Cardiac septum (tissue), 1 donor: Measurements from ENCODE around the gene NT5E. TPM values are rescaled to one million over a fixed set of nuclear protein-coding genes. Genes with fewer than 3 reads are reported as not detected.
A peak's percentile ranks its signal among the peaks of the same experiment; 100 is the strongest.
"Not testable (repeated sequence)": the region's sequence is repeated elsewhere in the genome, so short reads cannot be mapped to it uniquely, and the experiment has no call there.

Experiments used
- DNase-seq: peaks from one replicate; pipeline ENCODE4 v3.0.0-alpha.2; 2020; ENCODE audit warnings: low spot score
- intact Hi-C: fragments of 100-400 bp; cut with DNase I; formaldehyde crosslinking; loops from one replicate; pipeline ENCODE4 v1.14.0; 2022
- total RNA-seq: library from RNA; stranded (reverse); fragmentation: NEBNext Ultra II Directional; extraction: Animal tissue kit (Norgen Biotek cat#: 25700); gene quantifications from one replicate; pipeline ENCODE4 v1.2.1, GENCODE V29; 2021
- donor health status: DM: no; HTN: no; CAD: no.

The NT5E gene
- total RNA-seq, 1 donor from 2014 or later: 5.9 TPM

GRCh38 chr6:85482206-85482904, 32.5 kb downstream of the NT5E start:
- intact Hi-C loops: no loop called here
- no peak for DNase-seq

- intact Hi-C loops: loop anchor here (1.0 kb wide), 1 partner anchor 128 kb away; no protein-coding TSS in a partner anchor
- DNase-seq: peak; percentile 88
These were observed 33.2 kb downstream of the NT5E start for GRCh38 chr6:85482905-85483700.

GRCh38 chr6:85483846-85484245, 34.0 kb downstream of the NT5E start:
- intact Hi-C loops: loop anchor here (1.0 kb wide), 1 partner anchor 129 kb away; no protein-coding TSS in a partner anchor

GRCh38 chr6:85484948-85485347, 35.1 kb downstream of the NT5E start:
- intact Hi-C loops: no loop called here
- no peak for DNase-seq

More at GRCh38 chr6:85483846-85484245, 34.0 kb downstream of the NT5E start:
- no peak for DNase-seq

- no peak for DNase-seq
- intact Hi-C loops: no loop called here
These were observed 40.8 kb downstream of the NT5E start for GRCh38 chr6:85490516-85491248.

GRCh38 chr6:85493389-85493788, 43.5 kb downstream of the NT5E start:
- no peak for DNase-seq
- intact Hi-C loops: no loop called here

- DNase-seq: no peak
- intact Hi-C loops: no loop called here
These were observed 45.0 kb downstream of the NT5E start for GRCh38 chr6:85494547-85495536.

- intact Hi-C loops: no loop called here
- no peak for DNase-seq
These were observed 46.2 kb downstream of the NT5E start for GRCh38 chr6:85496009-85496579.

- intact Hi-C loops: no loop called here
These were observed 47.0 kb downstream of the NT5E start for GRCh38 chr6:85496856-85497255.

GRCh38 chr6:85498596-85499258, 48.8 kb downstream of the NT5E start:
- no peak for DNase-seq
- intact Hi-C loops: no loop called here

More at GRCh38 chr6:85496856-85497255, 47.0 kb downstream of the NT5E start:
- no peak for DNase-seq

GRCh38 chr6:85506441-85507093, 56.7 kb downstream of the NT5E start:
- intact Hi-C loops: no loop called here
- no peak for DNase-seq

GRCh38 chr6:85516168-85516567, 66.3 kb downstream of the NT5E start:
- DNase-seq: no peak
- intact Hi-C loops: no loop called here

GRCh38 chr6:85524281-85524680, 74.4 kb downstream of the NT5E start:
- intact Hi-C loops, DNase-seq: not testable (repeated sequence)

- DNase-seq: no peak
- intact Hi-C loops: loop anchor here (5.0 kb wide), 1 partner anchor 140 kb away; no protein-coding TSS in a partner anchor
These were observed 87.2 kb downstream of the NT5E start for GRCh38 chr6:85537055-85537494.

GRCh38 chr6:85544776-85545175, 94.9 kb downstream of the NT5E start:
- no peak for DNase-seq
- intact Hi-C loops: no loop called here
